ENCODE data around the gene BRD2. TPM values are rescaled to one million over a fixed set of nuclear protein-coding genes. Genes with fewer than 3 reads are reported as not detected.
"Not testable (repeated sequence)": the region's sequence is repeated elsewhere in the genome, so short reads cannot be mapped to it uniquely, and the experiment has no call there.

BRD2 gene
- total and polyA plus RNA-seq, 2 donors: 79.0 to 138 TPM

- H3K36me3 ChIP-seq (ENCODE audit: insufficient read depth); H3K27ac ChIP-seq (ENCODE audit: low read depth); H3K4me1 ChIP-seq (ENCODE audit: insufficient read depth); DNase-seq (ENCODE audit: extremely low spot score); H3K4me3 ChIP-seq (ENCODE audit: low read depth, low read length): not testable (repeated sequence)
- 77% methylated on average over 9 of the region's 9 CpGs for WGBS
Measured at GRCh38 chr6:32942555-32943123, 25.8 kb upstream of the BRD2 start.

- DNase-seq (ENCODE audit: extremely low spot score): no peak
- WGBS: 69% methylated on average over 4 of the region's 4 CpGs
- Histone ChIP-seq H3K4me3 (ENCODE audit: low read depth, low read length) (no peak overlapping the region), H3K27ac (ENCODE audit: low read depth) (no peak overlapping the region), H3K36me3 (ENCODE audit: insufficient read depth) (no peaks in the 10 kb centered on the region), H3K4me1 (ENCODE audit: insufficient read depth) (peaks cover 1% of the 10 kb centered on the region)
Measured at GRCh38 chr6:32943864-32944649, 24.3 kb upstream of the BRD2 start.

GRCh38 chr6:32945108-32945760, 23.2 kb upstream of the BRD2 start:
- Histone ChIP-seq H3K27ac (ENCODE audit: low read depth) (no peak overlapping the region), H3K4me3 (ENCODE audit: low read depth, low read length) (no peak overlapping the region), H3K36me3 (ENCODE audit: insufficient read depth) (no peaks in the 10 kb centered on the region), H3K4me1 (ENCODE audit: insufficient read depth) (peaks cover 1% of the 10 kb centered on the region)
- no peak for DNase-seq (ENCODE audit: extremely low spot score)
- 71% methylated on average over 9 of the region's 9 CpGs for WGBS

- no peaks in the 10 kb centered on the region for H3K36me3 ChIP-seq (ENCODE audit: insufficient read depth)
- peaks cover 1% of the 10 kb centered on the region for H3K4me1 ChIP-seq (ENCODE audit: insufficient read depth)
- DNase-seq (ENCODE audit: extremely low spot score): no peak
- no peak overlapping the region for H3K27ac ChIP-seq (ENCODE audit: low read depth)
- H3K4me3 ChIP-seq (ENCODE audit: low read depth, low read length): no peak overlapping the region
Measured at GRCh38 chr6:32945953-32946352, 22.4 kb upstream of the BRD2 start.

- H3K4me1 ChIP-seq (ENCODE audit: insufficient read depth): peaks cover 1% of the 10 kb centered on the region
- DNase-seq (ENCODE audit: extremely low spot score): no peak
- no peaks in the 10 kb centered on the region for H3K36me3 ChIP-seq (ENCODE audit: insufficient read depth)
Measured at GRCh38 chr6:32946893-32947292, 21.5 kb upstream of the BRD2 start.

GRCh38 chr6:32947552-32948465, 20.6 kb upstream of the BRD2 start:
- H3K4me3 ChIP-seq (ENCODE audit: low read depth, low read length): no peak overlapping the region
- H3K27ac ChIP-seq (ENCODE audit: low read depth): no peak overlapping the region
- DNase-seq (ENCODE audit: extremely low spot score): no peak
- H3K4me1 ChIP-seq (ENCODE audit: insufficient read depth): peaks cover 2% of the 10 kb centered on the region
- WGBS: 62% methylated on average over 11 of the region's 11 CpGs
- H3K36me3 ChIP-seq (ENCODE audit: insufficient read depth): no peaks in the 10 kb centered on the region

More at GRCh38 chr6:32946893-32947292, 21.5 kb upstream of the BRD2 start:
- H3K27ac ChIP-seq (ENCODE audit: low read depth): no peak overlapping the region
- no peak overlapping the region for H3K4me3 ChIP-seq (ENCODE audit: low read depth, low read length)

- Histone ChIP-seq H3K36me3 (ENCODE audit: insufficient read depth) (no peaks in the 10 kb centered on the region), H3K27ac (ENCODE audit: low read depth) (no peak overlapping the region), H3K4me1 (ENCODE audit: insufficient read depth) (peaks cover 3% of the 10 kb centered on the region), H3K4me3 (ENCODE audit: low read depth, low read length) (no peak overlapping the region)
- no peak for DNase-seq (ENCODE audit: extremely low spot score)
- 85% methylated on average over 9 of the region's 9 CpGs for whole genome bisulfite sequencing
Measured at GRCh38 chr6:32949113-32949512, 19.3 kb upstream of the BRD2 start.

GRCh38 chr6:32950010-32950409, 18.4 kb upstream of the BRD2 start:
- no peak overlapping the region for H3K4me3 ChIP-seq (ENCODE audit: low read depth, low read length)
- whole genome bisulfite sequencing: 95% methylated on average over 3 of the region's 3 CpGs
- no peaks in the 10 kb centered on the region for H3K36me3 ChIP-seq (ENCODE audit: insufficient read depth)
- peaks cover 3% of the 10 kb centered on the region for H3K4me1 ChIP-seq (ENCODE audit: insufficient read depth)
- H3K27ac ChIP-seq (ENCODE audit: low read depth): no peak overlapping the region
- no peak for DNase-seq (ENCODE audit: extremely low spot score)

GRCh38 chr6:32950449-32950848, 17.9 kb upstream of the BRD2 start:
- 86% methylated on average over 8 of the region's 8 CpGs for WGBS
- no peak for DNase-seq (ENCODE audit: extremely low spot score)
- Histone ChIP-seq H3K27ac (ENCODE audit: low read depth) (no peak overlapping the region), H3K4me1 (ENCODE audit: insufficient read depth) (peaks cover 3% of the 10 kb centered on the region), H3K36me3 (ENCODE audit: insufficient read depth) (no peaks in the 10 kb centered on the region), H3K4me3 (ENCODE audit: low read depth, low read length) (no peak overlapping the region)

GRCh38 chr6:32952817-32953739, 15.3 kb upstream of the BRD2 start, which contains the start of gene HLA-DMA:
Gene HLA-DMA, minus strand, starts transcription at chr6:32953097. Its CDS starts 61 bp downstream, at chr6:32953036.
- WGBS: 37% methylated on average over 10 of the region's 10 CpGs
- Histone ChIP-seq H3K4me3 (ENCODE audit: low read depth, low read length) (no peak within 1 kb of the TSS), H3K27ac (ENCODE audit: low read depth) (peak within 1 kb of the TSS; percentile 11), H3K36me3 (ENCODE audit: insufficient read depth) (no peaks in the 10 kb centered on the region), H3K4me1 (ENCODE audit: insufficient read depth) (peaks cover 2% of the 10 kb centered on the region)
- no peak for DNase-seq (ENCODE audit: extremely low spot score)

GRCh38 chr6:32953775-32954174, 14.6 kb upstream of the BRD2 start:
- Histone ChIP-seq H3K4me3 (ENCODE audit: low read depth, low read length) (no peak overlapping the region), H3K4me1 (ENCODE audit: insufficient read depth) (peaks cover 2% of the 10 kb centered on the region), H3K27ac (ENCODE audit: low read depth) (no peak overlapping the region), H3K36me3 (ENCODE audit: insufficient read depth) (no peaks in the 10 kb centered on the region)
- no peak for DNase-seq (ENCODE audit: extremely low spot score)
- WGBS: 83% methylated on average over 4 of the region's 4 CpGs

- Histone ChIP-seq H3K4me3 (ENCODE audit: low read depth, low read length) (no peak overlapping the region), H3K4me1 (ENCODE audit: insufficient read depth) (peaks cover 2% of the 10 kb centered on the region), H3K27ac (ENCODE audit: low read depth) (no peak overlapping the region), H3K36me3 (ENCODE audit: insufficient read depth) (no peaks in the 10 kb centered on the region)
- DNase-seq (ENCODE audit: extremely low spot score): no peak
- WGBS: 89% methylated on average over 4 of the region's 4 CpGs
Measured at GRCh38 chr6:32954267-32954666, 14.1 kb upstream of the BRD2 start.

All from urinary bladder (tissue), 4 donors.